ENCODE results near the gene APOB.

APOB gene

DNA sequence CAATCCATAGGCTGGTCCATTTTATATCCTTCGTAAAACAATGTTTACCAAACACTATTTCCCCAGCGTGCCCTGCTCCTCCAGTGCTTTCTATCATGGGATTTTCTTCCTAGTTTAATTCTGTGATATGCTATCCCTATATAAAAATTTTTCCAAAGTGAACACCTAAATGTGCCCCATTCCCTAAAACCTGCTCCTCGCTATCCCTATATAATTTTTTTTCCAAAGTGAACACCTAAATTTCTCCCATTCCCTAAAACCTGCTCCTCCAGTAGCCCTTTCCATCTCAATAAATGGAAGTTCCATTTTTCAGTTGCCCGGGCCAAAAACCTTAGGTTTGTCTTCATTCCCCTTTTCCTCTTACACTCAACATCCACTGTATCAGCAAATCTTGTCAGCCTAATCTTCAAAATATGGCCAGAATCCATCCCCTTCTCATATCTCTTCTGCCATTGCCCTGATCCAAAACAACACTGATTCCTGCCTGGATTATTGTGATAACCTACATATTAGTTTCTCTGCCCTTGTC is 26.1 kb downstream of the APOB start:
- no peak for DNase-seq (ENCODE audit: low read depth)

DNA sequence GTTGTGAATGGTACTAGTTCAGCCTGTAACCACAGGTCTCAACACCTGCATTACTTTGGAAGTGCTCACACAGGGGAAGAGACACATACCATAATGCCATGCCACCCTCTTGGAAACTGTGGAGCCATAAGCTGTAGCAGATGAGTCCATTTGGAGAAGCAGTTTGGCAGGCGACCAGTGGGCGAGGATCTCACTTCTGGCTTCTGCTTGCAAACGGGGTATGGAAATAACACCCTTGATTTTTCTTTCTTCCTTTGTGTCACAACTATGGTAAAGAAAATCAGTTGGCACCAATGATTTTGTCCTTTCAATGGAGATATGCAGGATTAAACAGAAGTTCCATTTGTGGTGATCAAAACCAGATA is 28.6 kb downstream of the APOB start:
- DNase-seq (ENCODE audit: low read depth): no peak

DNA sequence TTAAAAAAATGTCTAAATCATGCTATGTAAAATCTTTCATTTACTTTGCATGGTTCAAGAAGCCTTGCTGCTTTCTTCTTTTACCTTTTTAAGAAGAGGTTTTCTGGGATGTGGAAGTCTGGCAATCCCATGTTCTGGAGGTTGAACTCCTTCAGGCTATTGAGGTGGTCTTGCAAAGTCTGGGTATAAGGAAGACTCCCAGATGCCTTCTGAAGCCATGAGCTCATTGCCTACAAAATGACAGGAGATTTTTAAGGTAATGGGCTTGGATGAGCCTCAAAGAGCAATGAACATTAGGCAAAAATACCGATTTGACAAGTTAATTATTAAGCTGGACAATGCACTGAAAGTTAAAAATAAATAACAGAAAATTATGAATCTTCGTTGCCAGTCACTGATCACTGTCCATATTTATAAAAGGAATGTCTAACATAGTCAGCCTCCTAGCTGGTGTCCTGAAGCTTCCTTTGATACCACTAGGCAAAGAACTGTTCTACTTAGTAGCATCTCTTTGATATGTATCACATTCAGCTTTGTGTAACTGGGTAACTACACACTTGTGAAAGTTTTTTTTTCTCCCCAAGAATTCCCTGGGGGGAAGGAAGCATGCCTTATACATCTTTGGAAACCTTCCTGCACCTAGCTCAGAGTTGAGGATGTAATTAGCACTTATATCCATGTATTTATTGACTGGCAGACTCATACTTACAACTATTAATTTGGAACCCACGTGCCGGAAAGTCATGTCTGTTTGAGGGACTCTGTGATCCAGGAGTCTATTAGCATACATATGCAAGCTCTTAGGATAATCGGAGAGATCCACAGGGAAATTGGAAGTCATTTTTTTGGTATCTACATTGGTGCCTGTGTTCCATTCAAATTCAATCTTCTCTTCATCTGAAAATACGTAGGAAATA is 29.3 kb downstream of the APOB start:
- DNase-seq (ENCODE audit: low read depth): no peak

DNA sequence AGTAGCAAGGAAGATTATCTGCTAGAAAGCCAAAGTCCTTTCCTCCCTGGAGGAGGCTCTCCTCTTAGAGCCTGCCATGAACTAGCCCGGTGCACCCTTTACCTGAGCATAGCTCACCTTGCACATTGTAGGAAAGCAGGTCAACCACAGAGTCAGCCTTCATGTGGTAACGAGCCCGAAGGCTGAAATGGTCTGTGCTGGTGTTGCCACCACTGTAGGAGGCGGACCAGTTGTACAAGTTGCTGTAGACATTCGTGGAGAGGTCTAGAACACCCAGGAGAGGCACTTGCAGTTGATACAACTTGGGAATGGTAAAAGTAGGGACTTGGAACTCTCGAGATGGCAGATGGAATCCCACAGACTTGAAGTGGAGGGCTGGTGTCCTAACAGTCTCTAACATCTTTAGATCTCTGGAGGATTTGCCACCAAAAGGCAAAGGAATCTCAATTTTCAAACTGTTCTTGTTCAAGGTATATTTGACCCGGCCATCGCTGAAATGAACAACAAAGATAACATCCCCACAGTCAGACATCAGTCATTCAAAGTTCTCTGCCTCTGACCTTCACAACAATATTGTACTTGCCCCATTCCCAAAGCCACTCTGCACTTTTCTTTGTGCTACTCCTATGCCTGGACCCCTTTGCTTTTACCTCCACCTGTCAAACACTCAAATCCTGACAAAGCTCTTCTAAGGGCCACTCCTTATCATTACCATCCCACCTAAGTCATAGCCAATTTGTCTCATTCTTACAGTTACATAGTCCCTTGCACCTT is 30.6 kb downstream of the APOB start:
- no peak for DNase-seq (ENCODE audit: low read depth)

DNA sequence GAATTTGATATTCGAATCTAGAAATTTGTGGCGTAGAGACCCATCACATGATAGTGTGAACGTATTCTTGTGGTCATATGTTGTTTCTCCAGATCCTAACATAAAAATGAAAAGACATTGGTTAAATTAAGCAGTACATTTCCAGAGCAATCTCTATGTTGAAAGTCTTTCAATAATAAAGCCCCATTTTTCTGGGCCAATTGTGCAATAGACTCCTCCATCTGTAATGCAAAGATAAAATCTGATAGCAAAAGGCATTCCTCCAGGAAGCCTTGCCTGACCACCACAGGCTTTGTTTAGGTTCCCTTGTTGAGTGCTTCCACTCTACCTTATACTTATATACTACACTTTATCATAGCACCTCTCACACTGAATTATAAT is 31.3 kb downstream of the APOB start:
- DNase-seq (ENCODE audit: low read depth): no peak

DNA sequence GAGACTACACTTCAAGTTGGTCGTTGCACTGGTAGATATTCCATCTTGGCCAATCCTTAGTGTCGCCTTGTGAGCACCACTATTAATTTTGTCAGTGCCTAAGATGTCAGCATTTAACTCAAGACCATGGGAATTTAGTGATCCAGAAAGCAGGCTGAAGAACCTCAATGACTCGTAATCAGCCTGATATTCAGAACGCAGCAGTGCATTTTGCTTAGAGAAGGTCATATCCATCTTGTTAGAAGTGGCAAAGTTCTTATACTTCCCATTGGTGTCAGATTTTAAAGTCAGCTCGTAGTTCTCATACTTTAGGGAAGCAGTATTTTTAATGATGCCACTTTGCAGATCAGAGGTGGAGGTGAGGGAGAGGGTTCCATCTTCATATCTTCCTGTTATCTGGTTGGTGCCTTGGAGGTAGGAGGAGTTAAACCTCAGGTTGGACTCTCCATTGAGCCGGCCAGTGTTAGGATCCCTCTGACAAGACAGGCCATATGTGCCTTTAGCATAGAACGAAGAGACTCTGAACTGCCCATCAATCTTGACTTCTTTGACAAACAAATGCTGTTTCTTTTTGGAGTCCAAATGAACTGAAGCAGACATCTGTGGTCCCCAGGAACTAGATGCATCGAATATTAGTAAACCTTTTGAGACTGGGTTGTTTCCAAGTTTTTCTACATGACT is 31.9 kb downstream of the APOB start:
- no peak for DNase-seq (ENCODE audit: low read depth)

DNA sequence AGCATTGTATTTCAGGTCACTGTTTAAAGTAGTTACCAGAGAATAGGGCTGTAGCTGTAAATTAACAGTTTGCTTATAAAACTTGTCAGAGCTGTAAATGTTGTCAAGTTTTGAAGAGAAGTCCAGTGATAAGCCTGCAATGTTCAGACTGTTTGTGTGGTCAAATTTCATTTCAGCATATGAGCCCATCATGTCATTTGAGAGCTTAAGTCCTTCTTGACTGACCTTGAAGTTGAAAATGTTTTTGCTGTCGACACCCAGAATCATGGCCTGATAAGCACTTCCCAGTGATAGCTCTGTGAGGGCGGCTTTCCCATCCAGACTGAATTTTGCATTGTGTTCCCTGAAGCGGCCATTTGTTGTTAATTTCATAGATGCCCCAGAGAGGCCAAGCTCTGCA is 32.4 kb downstream of the APOB start:
- DNase-seq (ENCODE audit: low read depth): no peak

DNA sequence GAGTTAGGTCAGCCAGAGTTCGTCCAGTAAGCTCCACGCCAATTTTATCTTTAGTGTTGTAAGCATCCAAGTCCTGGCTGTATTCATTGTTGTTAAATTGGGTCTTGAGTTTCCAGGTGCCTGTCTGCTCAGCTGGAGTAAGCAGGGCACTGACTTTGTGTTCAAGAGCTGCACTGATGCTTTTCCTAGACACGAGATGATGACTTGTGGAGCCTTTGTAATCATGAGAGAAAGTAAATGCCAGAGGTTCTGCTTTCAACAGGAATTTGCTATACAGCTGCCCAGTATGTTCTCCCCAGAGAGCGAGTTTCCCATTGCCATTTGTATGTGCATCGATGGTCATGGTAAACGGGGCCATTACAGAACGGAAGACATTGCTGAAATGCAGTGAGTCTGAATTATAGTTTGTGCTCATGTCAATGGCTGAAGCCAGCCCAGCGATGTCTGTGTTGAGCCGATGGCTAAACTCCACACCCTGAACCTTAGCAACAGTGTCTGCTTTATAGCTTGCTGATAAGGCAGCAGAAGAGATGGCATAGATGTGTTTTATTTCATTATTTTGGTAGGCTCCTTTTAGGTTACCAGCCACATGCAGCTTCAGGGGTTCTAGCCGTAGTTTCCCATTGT is 32.9 kb downstream of the APOB start:
- no peak for DNase-seq (ENCODE audit: low read depth)

DNA sequence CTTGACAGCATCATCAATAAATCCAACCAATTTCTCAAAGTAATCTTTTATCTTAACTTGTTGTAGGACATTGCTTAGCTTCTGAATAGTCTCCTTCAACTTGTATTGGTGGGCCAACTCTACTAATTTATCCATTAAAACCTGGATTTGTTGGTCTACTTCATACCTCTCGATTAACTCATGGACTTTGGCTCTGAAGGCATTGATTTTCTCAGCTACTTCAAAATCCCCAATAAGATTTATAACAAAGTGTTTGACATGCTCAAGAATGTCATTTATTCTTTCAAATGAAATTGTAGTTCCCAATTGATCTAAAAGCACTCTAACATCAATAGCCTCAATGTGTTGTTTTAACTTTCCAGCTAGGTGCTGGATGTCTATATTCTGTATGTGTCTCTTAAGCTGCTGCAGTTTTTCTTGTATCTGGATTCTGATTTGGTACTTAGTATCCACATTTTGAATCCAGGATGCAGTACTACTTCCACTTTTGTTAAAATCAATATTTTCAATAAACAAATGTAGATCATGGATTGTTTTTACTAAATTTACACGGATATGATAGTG is 34.1 kb downstream of the APOB start:
- DNase-seq (ENCODE audit: low read depth): no peak

DNA sequence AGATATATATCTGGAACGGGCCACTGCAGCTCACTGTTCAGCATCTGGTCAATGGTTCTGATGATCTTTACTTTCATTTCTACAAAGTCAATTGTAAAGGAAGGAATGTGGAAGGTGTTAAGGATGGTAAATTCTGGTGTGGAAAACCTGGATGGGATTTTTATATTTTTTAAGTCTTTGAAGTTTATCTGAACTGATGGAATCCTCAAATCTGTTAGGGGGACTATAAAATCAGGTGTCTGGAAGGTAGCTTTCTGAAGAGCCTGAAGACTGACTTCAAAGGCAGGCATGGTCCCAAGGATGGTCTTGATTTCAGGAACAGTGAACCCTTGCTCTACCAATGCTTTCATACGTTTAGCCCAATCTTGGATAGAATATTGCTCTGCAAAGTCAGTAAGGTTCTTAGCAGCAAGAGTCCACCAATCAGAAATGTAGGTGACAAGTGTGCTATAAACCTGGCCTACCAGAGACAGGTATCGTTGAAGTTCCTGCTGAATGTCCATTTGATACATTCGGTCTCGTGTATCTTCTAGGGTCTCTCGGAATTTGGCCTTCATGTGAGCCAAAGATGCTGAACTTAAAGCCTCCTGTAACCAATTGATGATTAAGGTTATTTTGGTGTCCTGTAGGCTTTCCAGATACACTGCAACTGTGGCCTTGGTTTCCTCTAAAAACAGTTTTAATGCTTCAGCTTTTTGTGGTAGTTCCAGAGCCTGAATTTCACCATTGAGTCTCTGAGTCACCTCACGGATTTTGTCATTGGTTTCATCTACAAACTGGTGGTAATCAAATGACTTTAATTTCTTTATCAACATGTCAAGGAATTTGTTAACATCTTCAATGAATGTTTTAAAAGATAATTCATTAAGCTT is 34.8 kb downstream of the APOB start:
- DNase-seq (ENCODE audit: low read depth): no peak

DNA sequence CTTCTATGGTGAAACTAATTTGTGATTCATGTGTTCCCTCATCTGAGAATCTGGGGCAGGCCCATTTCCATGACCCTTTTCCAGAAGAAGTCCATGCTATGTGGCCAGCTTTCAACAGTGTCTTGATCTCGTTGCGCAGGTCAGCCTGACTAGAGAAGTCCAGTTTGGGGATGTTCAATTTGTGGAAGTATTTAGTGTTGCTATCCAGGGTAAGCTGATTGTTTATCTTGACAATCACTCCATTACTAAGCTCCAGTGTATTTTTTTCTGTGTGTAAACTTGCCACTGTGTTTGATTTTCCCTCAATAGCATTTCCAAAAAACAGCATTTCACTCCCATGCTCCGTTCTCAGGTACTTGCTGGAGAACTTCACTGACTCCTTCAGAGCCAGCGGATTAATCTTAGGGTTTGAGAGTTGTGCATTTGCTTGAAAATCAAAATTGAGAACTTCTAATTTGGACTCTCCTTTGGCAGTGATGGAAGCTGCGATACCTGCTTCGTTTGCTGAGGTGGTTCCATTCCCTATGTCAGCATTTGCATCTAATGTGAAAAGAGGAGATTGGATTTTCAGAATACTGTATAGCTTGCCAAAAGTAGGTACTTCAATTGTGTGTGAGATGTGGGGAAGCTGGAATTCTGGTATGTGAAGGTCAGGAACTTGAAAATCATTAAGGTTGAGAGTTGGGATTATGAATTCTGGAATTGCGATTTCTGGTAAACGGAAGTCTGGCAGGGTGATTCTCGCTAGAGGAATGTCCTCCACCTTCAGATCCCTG is 35.7 kb downstream of the APOB start:
- DNase-seq (ENCODE audit: low read depth): no peak

DNA sequence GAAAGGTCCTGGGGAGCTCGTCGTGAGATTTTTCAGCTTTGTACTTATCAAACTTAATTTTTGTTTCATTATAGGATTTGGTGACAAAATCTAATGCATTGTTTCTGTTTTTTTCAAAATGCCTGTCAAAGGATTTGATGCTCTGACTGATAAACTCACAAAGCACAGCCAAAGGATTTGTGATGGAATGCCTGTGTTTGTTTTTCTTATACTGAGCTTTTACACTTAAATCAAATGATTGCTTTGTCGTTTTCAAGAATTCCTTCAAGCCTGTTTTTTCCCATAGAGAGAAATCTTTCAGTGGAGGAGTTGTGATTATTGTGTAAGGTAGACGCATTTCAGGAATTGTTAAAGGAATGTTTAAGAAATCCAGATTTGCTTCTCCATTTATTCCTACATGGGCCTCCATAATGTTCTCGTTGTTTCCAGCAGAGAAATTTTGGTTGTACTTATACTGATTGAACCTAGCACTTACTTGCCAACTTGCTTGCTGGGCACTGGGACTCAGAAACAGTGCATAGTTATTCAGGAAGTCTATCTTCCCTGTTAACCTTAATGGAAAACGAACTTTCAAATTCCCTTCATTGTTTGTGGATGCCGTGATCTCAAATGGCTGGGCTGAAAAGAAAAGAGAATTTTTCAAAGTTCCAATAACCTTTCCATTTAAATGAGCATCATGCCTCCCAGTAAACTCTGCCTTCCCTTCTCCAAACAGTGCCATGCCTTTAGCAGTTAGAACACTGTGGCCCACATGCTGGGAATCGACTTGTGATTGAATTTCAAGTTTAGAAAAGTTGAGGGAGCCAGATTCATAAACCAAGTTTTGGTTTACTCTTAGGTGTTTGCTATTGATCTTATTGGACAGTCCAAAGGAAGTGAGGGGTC is 36.5 kb downstream of the APOB start:
- DNase-seq (ENCODE audit: low read depth): no peak

DNA sequence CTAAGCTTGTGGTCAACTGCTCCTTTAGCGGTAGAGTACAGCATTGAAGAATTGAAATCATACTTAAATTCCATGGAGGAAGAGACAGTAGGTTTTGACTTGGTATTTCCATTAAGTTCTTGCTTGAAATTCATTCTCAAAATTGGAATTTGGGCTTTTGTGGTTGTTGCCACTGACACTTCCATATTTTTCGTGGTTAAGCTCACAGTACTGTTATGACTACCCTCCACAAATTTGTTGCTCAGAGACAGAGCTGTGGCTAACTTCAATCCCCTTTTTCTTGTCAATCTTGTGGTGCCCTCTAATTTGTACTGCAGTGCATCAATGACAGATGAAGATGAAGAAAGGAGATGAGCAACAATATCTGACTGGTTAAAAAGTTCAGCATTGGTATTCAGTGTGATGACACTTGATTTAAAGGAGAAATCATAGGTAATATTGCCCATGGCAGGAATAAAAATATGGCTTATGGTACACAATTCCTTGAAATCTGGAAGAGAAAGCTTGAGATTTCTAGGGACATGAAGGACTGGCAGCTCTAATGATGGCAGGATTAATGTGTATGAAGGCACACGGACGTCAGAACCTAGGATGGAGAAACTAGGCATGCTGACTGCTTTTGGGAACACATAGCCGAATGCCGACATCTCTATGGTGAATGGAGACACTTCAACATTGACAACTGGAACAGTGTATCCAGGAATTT is 37.3 kb downstream of the APOB start:
- DNase-seq (ENCODE audit: low read depth): no peak

DNA sequence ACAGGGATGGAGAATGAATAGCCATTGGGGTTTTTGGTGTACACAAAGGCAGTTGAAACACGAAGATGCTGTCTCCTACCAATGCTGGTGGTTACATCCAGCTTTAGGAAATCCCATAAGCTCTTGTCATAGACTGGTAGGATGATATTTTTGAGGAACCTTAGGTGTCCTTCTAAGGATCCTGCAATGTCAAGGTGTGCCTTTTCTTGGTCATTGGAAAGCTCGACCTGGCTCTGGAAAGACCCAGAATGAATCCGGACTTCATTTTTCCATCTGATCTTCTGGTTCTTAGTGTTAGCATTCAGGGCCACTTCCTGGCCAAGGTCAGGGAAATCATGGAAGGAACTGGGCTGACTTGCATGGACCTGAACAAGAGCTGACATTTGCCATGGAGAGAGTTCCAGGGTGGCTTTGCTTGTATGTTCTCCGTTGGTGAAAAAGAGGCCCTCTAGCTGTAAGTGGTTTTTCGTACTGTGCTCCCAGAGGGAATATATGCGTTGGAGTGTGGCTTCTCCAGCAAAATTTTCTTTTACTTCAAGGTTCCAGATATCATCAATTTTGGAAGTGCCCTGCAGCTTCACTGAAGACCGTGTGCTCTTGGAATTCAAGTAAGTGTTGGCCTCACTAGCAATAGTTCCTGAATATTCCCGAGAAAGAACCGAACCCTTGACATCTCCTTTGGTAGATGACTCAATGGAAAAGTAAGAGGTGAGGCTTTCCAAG is 38.0 kb downstream of the APOB start:
- DNase-seq (ENCODE audit: low read depth): no peak

DNA sequence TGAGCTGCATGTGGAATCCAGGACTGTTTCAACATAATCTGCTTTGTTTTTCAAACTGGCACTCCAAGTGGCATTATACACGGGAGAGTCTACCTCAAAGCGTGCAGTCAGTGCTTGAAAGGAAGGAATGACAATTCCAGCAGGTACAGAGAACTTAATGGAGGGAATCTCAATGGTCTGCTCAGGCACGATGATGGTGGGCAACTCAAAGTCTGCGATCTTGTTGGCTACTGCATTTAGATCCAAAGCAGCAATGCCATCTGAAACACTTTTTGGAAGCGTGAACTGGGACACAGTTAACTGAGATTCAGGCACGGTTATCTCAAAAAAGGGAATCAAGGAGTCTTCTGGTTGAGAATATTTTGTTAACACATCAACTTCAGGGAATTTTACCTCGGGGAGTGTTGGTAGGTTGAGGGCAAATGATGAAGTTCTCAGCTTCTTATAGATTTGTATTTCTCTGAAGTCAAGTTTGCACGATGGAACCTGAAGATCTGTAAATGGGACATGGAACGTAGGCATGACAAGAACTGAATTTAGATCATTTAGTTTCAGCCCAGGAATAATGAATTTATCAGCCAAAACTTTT is 38.7 kb downstream of the APOB start:
- no peak for DNase-seq (ENCODE audit: low read depth)

DNA sequence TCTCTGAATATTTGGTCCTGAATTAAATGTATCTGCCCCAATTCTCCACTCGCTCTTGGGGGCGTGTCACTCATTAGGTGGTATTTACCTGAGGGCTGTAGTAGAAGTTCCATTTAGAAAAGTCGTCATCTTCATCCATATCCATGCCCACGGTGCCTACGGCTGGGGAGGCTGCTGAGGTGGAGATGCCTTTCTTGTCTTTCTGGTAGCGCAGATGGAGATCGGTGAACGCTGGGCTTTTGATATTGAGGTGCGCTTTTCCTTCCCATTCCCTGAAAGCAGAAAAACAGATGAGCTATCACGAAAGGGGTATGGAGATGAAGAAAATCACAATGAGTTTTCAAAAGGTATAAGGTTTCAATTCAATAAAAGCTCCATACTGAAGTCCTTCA is 39.7 kb downstream of the APOB start:
- no peak for DNase-seq (ENCODE audit: low read depth)

DNA sequence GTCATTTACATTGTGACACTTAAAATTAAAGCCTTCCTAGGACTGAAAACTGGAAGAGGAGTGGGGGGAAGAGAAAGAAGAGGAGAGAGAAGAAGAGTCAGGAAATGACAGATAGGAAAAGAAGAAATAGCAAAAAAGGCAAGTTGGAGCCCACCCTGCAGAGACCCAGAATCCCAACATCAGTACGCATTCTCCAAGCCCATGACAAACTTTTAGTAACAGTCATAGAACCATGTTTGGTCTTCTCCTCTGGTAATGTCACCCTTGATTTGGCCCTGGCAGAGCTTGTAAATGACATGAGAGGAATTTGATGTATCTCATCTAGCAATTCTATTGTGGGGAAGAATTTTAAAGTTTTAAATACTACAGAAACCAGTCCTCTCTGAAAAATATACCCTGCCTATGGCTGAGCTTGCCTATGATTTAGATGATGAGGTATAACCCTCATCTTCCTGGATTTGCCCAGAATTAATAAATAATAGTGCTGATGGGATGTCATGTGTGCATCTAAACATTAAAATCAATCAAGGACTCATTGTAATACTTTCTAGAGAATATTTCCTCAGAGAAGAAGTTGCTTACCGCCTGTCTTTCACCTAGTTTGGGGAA is 40.2 kb downstream of the APOB start:
- no peak for DNase-seq (ENCODE audit: low read depth)
